GM23338 (cell line): Measurements from ENCODE around the gene TBKBP1. TPM values are rescaled to one million over a fixed set of nuclear protein-coding genes. Genes with fewer than 3 reads are reported as not detected.

Experiments used
- ATAC-seq: fragments of 200-7000 bp; cut with Tn5 transposase; 3 replicates; pipeline ENCODE4 v1.9.1; 2020
- DNase-seq: peaks from one replicate; pipeline ENCODE4 v3.0.0-alpha.2; 2015; ENCODE audit warnings: low spot score
- H2AFZ ChIP-seq: fragments of 200-600 bp; sonication (generic); 2 replicates; pipeline ENCODE4 v1.8.0; 2016; ENCODE audit warnings: antibody characterized with exemption, mild to moderate bottlenecking, moderate library complexity
- H3F3A ChIP-seq: fragments of 200-600 bp; sonication (generic); replicated peaks from 2 replicates; pipeline ENCODE4 v1.8.0; 2017; ENCODE audit warnings: antibody characterized with exemption, mixed run types, low read depth
- H3K27ac ChIP-seq: fragments of 200-600 bp; sonication (generic); 2 replicates; pipeline ENCODE4 v1.6.1; 2016; ENCODE audit warnings: low read depth
- H3K27me3 ChIP-seq: fragments of 200-600 bp; sonication (generic); 2 replicates; pipeline ENCODE4 v1.8.0; 2016; ENCODE audit warnings: mild to moderate bottlenecking, mixed run types, moderate library complexity; ENCODE audit not compliant: insufficient read depth
- H3K36me3 ChIP-seq: fragments of 200-600 bp; sonication (generic); 2 replicates; pipeline ENCODE4 v1.8.0; 2016; ENCODE audit warnings: mild to moderate bottlenecking; ENCODE audit not compliant: insufficient read depth
- H3K4me1 ChIP-seq: fragments of 200-600 bp; sonication (generic); 2 replicates; pipeline ENCODE4 v1.8.0; 2016; ENCODE audit warnings: mild to moderate bottlenecking, moderate library complexity; ENCODE audit not compliant: insufficient read depth
- H3K4me2 ChIP-seq: fragments of 200-600 bp; sonication (generic); 2 replicates; pipeline ENCODE4 v1.7.1; 2017; ENCODE audit warnings: mixed run types
- H3K4me3 ChIP-seq: fragments of 200-600 bp; sonication (generic); 2 replicates; pipeline ENCODE4 v1.6.1; 2016; ENCODE audit warnings: mixed run types
- H3K79me2 ChIP-seq: fragments of 200-600 bp; sonication (generic); replicated peaks from 2 replicates; pipeline ENCODE4 v1.8.0; 2017; ENCODE audit warnings: mild to moderate bottlenecking; ENCODE audit not compliant: insufficient read depth
- H3K9me2 ChIP-seq: fragments of 200-600 bp; sonication (generic); 2 replicates; pipeline ENCODE4 v1.8.0; 2017; ENCODE audit not compliant: insufficient read depth
- H4K20me1 ChIP-seq: fragments of 200-600 bp; sonication (generic); replicated peaks from 2 replicates; pipeline ENCODE4 v1.8.0; 2017; ENCODE audit warnings: mild to moderate bottlenecking; ENCODE audit not compliant: insufficient read depth
- H3K27ac Mint-ChIP-seq: 2 replicates; pipeline ENCODE4 v1.8.0; 2020; ENCODE audit warnings: inconsistent platforms, mild to moderate bottlenecking, moderate library complexity, mixed read lengths
- H3K27me3 Mint-ChIP-seq: 3 replicates; pipeline ENCODE4 v1.8.0; 2022; ENCODE audit warnings: low read depth, mild to moderate bottlenecking, moderate library complexity, mixed read lengths, inconsistent platforms; ENCODE audit not compliant: insufficient read depth, poor library complexity
- H3K36me3 Mint-ChIP-seq: 3 replicates; pipeline ENCODE4 v1.8.0; 2021; ENCODE audit warnings: low read depth, mild to moderate bottlenecking, inconsistent platforms, moderate library complexity, mixed read lengths
- H3K4me1 Mint-ChIP-seq: 3 replicates; pipeline ENCODE4 v1.8.0; 2020; ENCODE audit warnings: mild to moderate bottlenecking, inconsistent platforms, mixed read lengths
- H3K4me3 Mint-ChIP-seq: 3 replicates; pipeline ENCODE4 v1.8.0; 2021; ENCODE audit warnings: moderate library complexity, mild to moderate bottlenecking, inconsistent platforms, mixed read lengths
- H3K9me3 Mint-ChIP-seq: 3 replicates; pipeline ENCODE4 v1.8.0; 2020; ENCODE audit warnings: moderate library complexity, mild to moderate bottlenecking, inconsistent platforms, mixed read lengths
- CREB1 ChIP-seq: fragments of 250-450 bp; sonication (Bioruptor Pico); IDR thresholded peaks from 2 replicates; pipeline ENCODE4 v1.5.0; 2020; ENCODE audit warnings: low read depth, mild to moderate bottlenecking, moderate library complexity
- CTCF ChIP-seq, 2 experiments: fragments of 200-600 bp in 1 of 2; sonication (generic) in 1 of 2; conservative IDR thresholded peaks; 2 replicates each; pipeline versions ENCODE4 v1.5.1 to v1.6.1; 2016 to 2017; ENCODE audit warnings: antibody characterized with exemption in 2 of 2, low read depth in 2 of 2, mild to moderate bottlenecking in 2 of 2, moderate library complexity in 1 of 2
- EZH2 ChIP-seq: fragments of 200-600 bp; sonication (generic); IDR thresholded peaks from one replicate; pipeline ENCODE4 v1.8.0; 2017; ENCODE audit warnings: antibody characterized with exemption, mild to moderate bottlenecking, low read depth; ENCODE audit not compliant: unreplicated experiment
- EZH2phosphoT487 ChIP-seq: fragments of 200-600 bp; sonication (generic); IDR thresholded peaks from one replicate; pipeline ENCODE4 v1.8.1; 2018; ENCODE audit warnings: antibody characterized with exemption; ENCODE audit not compliant: unreplicated experiment
- JUNB ChIP-seq: IDR thresholded peaks from one replicate; pipeline ENCODE4 v1.6.1; 2016; ENCODE audit warnings: antibody characterized with exemption; ENCODE audit not compliant: unreplicated experiment
- NANOG ChIP-seq: IDR thresholded peaks from 2 replicates; pipeline ENCODE4 v1.6.1; 2016; ENCODE audit warnings: antibody characterized with exemption, borderline replicate concordance
- POLR2AphosphoS5 ChIP-seq: IDR thresholded peaks from 2 replicates; pipeline ENCODE4 v1.6.1; 2016; ENCODE audit warnings: antibody characterized with exemption, low read depth
- STAT1 ChIP-seq: IDR thresholded peaks from one replicate; pipeline ENCODE4 v1.6.1; 2016; ENCODE audit warnings: antibody characterized with exemption; ENCODE audit not compliant: unreplicated experiment
- ZNF114 ChIP-seq: fragments of 250-450 bp; sonication (Bioruptor Pico); IDR thresholded peaks from 2 replicates; pipeline ENCODE4 v1.5.0; 2020; ENCODE audit warnings: mild to moderate bottlenecking, moderate library complexity
- ZNF331 ChIP-seq: fragments of 250-450 bp; sonication (Bioruptor Pico); IDR thresholded peaks from 2 replicates; pipeline ENCODE4 v1.5.0; 2020; ENCODE audit warnings: low read depth, mild to moderate bottlenecking, moderate library complexity
- polyA plus RNA-seq: library from polyadenylated mRNA; unstranded; fragments of >200 nt; fragmentation: Nextera tagmentation; extraction: Ambion mirVana; gene quantifications from 2 replicates; pipeline ENCODE4 v1.2.1, GENCODE V29; 2016
- total RNA-seq: library from RNA; depleted of rRNA; stranded (reverse); fragments of >200 nt; shearing (Covaris generic); gene quantifications from 2 replicates; pipeline ENCODE4 v1.2.3, GENCODE V29; 2014
- TF ChIP-seq, protein P1 (sequence below): IDR thresholded peaks from one replicate; pipeline ENCODE4 v1.6.1; 2018; ENCODE audit warnings: antibody characterized with exemption; ENCODE audit not compliant: unreplicated experiment
- TF ChIP-seq, protein P2 (sequence below): IDR thresholded peaks from 2 replicates; pipeline ENCODE4 v1.6.1; 2016; ENCODE audit warnings: antibody characterized with exemption
- TF ChIP-seq, protein P3 (sequence below): fragments of 250-450 bp; sonication (Bioruptor Pico); IDR thresholded peaks from 2 replicates; pipeline ENCODE4 v1.5.0; 2020; ENCODE audit warnings: mild to moderate bottlenecking, moderate library complexity

TBKBP1 gene
- total and polyA plus RNA-seq, 2 experiments from 2014 or later, result 2.5 to 12.1 TPM

DNA sequence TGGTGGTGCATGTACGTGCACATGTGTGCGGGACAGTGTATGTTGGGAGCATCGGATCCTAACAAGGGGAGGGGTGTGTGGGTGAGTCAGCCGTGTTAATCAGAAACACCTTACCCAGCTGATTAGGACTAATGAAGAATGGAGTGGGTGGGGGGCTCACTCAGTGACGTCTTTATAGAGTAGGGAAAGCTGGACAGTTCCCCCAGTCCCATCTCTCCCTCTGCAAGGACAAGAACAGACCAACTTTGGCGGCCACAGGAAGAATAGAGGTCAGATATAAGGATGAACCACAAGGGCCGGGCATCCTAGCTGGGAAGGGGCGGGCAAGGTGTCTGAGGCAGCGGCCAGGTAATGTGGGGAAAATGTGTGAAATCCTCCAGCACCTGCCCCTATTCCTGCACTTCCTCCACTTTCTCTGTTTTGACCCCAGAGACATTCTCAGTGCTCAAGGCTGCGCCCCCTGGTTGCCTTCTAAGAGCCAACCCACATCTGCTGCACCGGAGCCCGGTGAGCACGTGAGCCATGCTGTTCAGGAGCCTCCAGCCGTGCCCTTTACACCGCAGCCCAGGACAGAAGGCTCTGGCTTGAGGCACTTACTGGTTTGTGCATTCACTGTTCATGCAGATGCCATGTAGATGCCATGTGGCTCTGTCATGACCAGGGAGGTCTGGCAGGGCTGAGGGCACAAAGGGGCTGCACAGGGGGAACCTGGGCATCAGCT lies 20.2 kb downstream of the TBKBP1 start:
- Histone ChIP-seq H4K20me1 (0 out of 2 replicates have a peak, but pooled peaks cover 5% of the 10 kb centered on the region), H3F3A (no peaks in the 10 kb centered on the region), H3K79me2 (no peaks in the 10 kb centered on the region), H3K4me1 (peaks cover 8% of the 10 kb centered on the region; the same call in 1 of the 2 replicates), H3K4me3 (no peak overlapping the region), H3K27me3 (peaks cover 19% of the 10 kb centered on the region), H3K27ac (no peak overlapping the region), H3K9me2 (no peaks in the 10 kb centered on the region), H2AFZ (no peak overlapping the region), H3K36me3 (no peaks in the 10 kb centered on the region), H3K4me2 (no peak overlapping the region)
- Mint-ChIP-seq H3K9me3 (no peaks in the 10 kb centered on the region; the same call in 2 of the 3 replicates), H3K4me1 (peaks cover 28% of the 10 kb centered on the region), H3K27me3 (peaks cover 21% of the 10 kb centered on the region), H3K4me3 (no peak overlapping the region; the same call in 2 of the 3 replicates), H3K27ac (no peak overlapping the region), H3K36me3 (peaks cover 3% of the 10 kb centered on the region; the same call in 1 of the 3 replicates)
- DNase-seq, result peak; percentile 66
- no peak for TF ChIP-seq ZNF331
- TF ChIP-seq CREB1 (CRISPR knock-in tag), result no peak
- TF ChIP-seq JUNB, result no peak
- TF ChIP-seq ZNF114 (CRISPR knock-in tag), result no peak
- TF ChIP-seq EZH2, result no peak
- TF ChIP-seq, protein P1, sequence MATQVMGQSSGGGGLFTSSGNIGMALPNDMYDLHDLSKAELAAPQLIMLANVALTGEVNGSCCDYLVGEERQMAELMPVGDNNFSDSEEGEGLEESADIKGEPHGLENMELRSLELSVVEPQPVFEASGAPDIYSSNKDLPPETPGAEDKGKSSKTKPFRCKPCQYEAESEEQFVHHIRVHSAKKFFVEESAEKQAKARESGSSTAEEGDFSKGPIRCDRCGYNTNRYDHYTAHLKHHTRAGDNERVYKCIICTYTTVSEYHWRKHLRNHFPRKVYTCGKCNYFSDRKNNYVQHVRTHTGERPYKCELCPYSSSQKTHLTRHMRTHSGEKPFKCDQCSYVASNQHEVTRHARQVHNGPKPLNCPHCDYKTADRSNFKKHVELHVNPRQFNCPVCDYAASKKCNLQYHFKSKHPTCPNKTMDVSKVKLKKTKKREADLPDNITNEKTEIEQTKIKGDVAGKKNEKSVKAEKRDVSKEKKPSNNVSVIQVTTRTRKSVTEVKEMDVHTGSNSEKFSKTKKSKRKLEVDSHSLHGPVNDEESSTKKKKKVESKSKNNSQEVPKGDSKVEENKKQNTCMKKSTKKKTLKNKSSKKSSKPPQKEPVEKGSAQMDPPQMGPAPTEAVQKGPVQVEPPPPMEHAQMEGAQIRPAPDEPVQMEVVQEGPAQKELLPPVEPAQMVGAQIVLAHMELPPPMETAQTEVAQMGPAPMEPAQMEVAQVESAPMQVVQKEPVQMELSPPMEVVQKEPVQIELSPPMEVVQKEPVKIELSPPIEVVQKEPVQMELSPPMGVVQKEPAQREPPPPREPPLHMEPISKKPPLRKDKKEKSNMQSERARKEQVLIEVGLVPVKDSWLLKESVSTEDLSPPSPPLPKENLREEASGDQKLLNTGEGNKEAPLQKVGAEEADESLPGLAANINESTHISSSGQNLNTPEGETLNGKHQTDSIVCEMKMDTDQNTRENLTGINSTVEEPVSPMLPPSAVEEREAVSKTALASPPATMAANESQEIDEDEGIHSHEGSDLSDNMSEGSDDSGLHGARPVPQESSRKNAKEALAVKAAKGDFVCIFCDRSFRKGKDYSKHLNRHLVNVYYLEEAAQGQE, result peak; percentile 25
- no peak for TF ChIP-seq NANOG
- TF ChIP-seq STAT1, result no peak
- no peak for TF ChIP-seq EZH2phosphoT487
- TF ChIP-seq, protein P2, sequence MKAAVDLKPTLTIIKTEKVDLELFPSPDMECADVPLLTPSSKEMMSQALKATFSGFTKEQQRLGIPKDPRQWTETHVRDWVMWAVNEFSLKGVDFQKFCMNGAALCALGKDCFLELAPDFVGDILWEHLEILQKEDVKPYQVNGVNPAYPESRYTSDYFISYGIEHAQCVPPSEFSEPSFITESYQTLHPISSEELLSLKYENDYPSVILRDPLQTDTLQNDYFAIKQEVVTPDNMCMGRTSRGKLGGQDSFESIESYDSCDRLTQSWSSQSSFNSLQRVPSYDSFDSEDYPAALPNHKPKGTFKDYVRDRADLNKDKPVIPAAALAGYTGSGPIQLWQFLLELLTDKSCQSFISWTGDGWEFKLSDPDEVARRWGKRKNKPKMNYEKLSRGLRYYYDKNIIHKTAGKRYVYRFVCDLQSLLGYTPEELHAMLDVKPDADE, result no peak
- TF ChIP-seq, protein P3, sequence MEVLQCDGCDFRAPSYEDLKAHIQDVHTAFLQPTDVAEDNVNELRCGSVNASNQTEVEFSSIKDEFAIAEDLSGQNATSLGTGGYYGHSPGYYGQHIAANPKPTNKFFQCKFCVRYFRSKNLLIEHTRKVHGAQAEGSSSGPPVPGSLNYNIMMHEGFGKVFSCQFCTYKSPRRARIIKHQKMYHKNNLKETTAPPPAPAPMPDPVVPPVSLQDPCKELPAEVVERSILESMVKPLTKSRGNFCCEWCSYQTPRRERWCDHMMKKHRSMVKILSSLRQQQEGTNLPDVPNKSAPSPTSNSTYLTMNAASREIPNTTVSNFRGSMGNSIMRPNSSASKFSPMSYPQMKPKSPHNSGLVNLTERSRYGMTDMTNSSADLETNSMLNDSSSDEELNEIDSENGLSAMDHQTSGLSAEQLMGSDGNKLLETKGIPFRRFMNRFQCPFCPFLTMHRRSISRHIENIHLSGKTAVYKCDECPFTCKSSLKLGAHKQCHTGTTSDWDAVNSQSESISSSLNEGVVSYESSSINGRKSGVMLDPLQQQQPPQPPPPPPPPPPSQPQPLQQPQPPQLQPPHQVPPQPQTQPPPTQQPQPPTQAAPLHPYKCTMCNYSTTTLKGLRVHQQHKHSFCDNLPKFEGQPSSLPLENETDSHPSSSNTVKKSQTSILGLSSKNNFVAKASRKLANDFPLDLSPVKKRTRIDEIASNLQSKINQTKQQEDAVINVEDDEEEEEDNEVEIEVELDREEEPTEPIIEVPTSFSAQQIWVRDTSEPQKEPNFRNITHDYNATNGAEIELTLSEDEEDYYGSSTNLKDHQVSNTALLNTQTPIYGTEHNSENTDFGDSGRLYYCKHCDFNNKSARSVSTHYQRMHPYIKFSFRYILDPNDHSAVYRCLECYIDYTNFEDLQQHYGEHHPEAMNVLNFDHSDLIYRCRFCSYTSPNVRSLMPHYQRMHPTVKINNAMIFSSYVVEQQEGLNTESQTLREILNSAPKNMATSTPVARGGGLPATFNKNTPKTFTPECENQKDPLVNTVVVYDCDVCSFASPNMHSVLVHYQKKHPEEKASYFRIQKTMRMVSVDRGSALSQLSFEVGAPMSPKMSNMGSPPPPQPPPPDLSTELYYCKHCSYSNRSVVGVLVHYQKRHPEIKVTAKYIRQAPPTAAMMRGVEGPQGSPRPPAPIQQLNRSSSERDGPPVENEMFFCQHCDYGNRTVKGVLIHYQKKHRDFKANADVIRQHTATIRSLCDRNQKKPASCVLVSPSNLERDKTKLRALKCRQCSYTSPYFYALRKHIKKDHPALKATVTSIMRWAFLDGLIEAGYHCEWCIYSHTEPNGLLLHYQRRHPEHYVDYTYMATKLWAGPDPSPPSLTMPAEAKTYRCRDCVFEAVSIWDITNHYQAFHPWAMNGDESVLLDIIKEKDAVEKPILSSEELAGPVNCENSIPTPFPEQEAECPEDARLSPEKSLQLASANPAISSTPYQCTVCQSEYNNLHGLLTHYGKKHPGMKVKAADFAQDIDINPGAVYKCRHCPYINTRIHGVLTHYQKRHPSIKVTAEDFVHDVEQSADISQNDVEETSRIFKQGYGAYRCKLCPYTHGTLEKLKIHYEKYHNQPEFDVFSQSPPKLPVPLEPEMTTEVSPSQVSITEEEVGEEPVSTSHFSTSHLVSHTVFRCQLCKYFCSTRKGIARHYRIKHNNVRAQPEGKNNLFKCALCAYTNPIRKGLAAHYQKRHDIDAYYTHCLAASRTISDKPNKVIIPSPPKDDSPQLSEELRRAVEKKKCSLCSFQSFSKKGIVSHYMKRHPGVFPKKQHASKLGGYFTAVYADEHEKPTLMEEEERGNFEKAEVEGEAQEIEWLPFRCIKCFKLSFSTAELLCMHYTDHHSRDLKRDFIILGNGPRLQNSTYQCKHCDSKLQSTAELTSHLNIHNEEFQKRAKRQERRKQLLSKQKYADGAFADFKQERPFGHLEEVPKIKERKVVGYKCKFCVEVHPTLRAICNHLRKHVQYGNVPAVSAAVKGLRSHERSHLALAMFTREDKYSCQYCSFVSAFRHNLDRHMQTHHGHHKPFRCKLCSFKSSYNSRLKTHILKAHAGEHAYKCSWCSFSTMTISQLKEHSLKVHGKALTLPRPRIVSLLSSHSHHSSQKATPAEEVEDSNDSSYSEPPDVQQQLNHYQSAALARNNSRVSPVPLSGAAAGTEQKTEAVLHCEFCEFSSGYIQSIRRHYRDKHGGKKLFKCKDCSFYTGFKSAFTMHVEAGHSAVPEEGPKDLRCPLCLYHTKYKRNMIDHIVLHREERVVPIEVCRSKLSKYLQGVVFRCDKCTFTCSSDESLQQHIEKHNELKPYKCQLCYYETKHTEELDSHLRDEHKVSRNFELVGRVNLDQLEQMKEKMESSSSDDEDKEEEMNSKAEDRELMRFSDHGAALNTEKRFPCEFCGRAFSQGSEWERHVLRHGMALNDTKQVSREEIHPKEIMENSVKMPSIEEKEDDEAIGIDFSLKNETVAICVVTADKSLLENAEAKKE (CRISPR knock-in tag), result no peak
- TF ChIP-seq CTCF (conservative IDR thresholded peaks at IDR 0.05; ENCODE audit: low read depth in 2 of 2), result peak; percentile 15 to 57; a peak in 2 of 4 replicates
- TF ChIP-seq POLR2AphosphoS5, result no peak
- peak; percentile 82 for ATAC-seq
